Stimulated activated CD8-positive, alpha-beta memory T cell treated with anti-CD3 and anti-CD28 coated beads, Interleukin-4, amount 100 ng/mL, for 24 hours (primary cell): ENCODE results near the gene NUDT12.

Experiments
- DNase-seq: peaks from one replicate; pipeline ENCODE4 v3.0.0-alpha.2; 2020; ENCODE audit warnings: low read depth

NUDT12 gene

GRCh38 chr5:103562453-103563157 is at the start of gene NUDT12:
NUDT12 (minus strand) TSS chr5:103562789; CDS start chr5:103560248, 2,541 bp downstream.
- peak; percentile 40 for DNase-seq

DNA sequence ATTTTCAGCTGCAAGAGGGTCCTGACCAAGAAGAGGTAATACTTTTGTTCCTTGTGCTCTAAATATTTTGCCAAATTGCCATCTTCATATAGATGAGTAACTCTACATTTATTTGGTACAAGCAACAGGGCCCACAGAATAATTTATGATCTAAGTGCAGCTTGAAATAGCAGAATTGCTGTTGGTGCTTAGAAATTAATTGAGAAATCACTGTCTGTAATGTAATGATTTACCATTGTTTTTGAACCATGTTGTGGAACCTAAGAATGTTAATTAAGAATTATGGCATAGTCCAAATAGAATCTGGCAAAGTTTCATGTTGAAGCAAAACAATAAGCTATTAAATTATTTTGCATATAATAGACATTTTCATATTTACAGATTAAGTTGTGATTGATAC is 44.8 kb upstream of the NUDT12 start:
- DNase-seq = no peak

DNA sequence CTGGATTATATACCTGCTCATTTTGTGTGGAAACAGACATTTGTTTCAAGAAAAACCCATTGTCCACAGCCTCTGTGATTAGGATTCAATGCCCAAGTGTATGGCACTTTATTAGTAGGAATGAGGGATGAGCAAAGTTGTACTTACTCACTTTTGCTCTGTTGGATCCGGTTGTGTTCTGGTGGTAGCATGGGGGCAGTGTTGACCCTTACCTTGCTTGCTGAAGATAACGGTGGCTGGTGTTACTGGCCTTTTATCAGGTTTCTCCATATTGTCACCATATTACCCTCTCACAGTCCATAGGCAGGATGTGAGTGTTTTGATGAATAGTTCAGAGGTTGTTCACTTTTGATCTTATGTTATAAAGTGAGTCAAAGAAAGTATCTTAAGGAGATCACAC is 42.7 kb upstream of the NUDT12 start:
- DNase-seq = no peak

GRCh38 chr5:103602438-103602837 is 39.8 kb upstream of the NUDT12 start:
- no peak for DNase-seq

- no peak for DNase-seq
These were observed 38.7 kb upstream of the NUDT12 start for GRCh38 chr5:103601314-103601713.

GRCh38 chr5:103600086-103600485 is 37.5 kb upstream of the NUDT12 start:
- no peak for DNase-seq

DNA sequence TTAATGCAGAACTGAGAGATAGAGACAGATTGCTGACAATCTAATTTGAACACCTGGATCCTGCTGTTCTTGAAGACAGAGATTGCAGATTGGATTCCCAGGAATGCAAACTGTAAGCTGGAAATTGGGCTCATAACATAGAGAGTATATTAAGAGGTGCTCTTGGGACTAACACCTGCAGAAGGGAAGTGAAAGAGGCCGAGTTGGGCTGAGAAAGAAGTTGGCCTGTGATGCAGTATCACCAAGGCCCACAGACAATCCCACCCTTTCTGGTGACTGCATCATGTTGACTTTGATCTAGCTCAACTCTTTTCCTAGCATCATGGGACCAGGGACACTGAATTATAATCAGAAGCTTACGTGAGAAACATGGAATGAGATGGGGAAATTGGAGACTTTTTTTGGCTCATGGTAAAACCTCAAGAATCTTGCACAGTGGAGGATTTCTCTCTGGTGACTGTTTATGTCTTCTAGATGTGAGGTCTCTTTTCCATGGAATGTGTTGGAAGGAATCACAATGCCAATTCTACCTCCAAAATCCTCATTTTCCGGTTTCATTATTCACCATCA is 36.5 kb upstream of the NUDT12 start:
- no peak for DNase-seq

- DNase-seq = no peak
These were observed 27.6 kb upstream of the NUDT12 start for GRCh38 chr5:103590221-103590620.

- no peak for DNase-seq
These were observed 27.2 kb upstream of the NUDT12 start for GRCh38 chr5:103589776-103590175.

GRCh38 chr5:103589357-103589756 is 26.8 kb upstream of the NUDT12 start:
- no peak for DNase-seq

GRCh38 chr5:103587185-103587748 is 24.7 kb upstream of the NUDT12 start:
- DNase-seq = no peak

DNA sequence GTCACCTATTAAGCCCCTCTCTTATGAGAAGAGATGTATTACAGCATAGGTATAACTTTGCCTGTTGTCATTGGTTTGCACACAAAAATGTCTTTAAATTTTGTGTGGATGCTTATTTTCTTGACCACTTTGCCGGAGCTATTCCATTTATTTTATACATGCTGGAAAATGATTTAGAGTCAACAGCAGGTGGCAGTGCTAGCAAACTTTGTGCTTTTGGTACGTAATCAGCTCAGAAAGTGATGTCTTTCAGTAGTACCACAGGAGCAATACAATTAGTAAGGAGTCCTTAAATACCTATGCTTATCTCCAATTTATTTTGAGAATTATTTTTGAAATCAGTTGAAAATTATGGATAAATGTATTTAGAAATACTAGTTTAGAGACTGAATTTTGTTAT is 19.8 kb upstream of the NUDT12 start:
- no peak for DNase-seq

DNA sequence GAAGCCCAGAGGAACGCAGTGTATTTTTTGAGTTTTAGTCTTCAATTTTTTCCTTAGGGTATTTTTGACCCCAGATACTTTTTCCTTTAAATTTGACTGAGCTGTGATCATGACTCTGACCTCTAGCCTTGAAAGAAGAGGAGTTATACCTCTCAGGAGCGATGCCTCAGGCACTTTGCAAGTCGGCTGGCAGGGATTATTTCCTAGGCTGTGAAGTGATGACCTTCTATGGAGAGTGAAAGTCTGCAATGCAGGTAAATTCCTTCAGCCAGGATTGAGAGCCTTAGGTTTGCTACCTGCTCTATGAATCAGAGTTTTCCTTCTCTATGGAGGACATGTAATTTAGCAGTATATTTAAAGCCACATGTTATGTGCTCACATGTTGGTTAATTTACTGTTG is 10.8 kb upstream of the NUDT12 start:
- DNase-seq = no peak

DNA sequence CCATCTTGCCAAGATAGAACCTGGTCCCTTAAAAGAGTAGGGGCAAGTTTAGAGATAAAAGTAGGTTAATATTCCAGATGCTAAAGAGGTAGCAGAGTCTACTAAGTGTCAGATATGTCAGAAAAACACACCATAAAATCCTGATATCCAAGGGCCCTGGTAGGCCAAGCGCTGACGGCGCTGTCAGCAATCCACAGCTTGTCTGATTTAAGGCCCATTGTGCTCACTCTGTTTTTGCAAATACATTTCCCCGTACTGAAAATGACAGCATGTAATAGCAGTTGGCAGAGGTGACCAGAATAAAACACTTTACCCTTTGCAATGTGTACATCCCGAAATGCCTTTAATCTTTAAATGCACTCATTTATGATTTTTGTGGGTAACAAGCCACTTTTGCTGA is 9.9 kb upstream of the NUDT12 start:
- DNase-seq = no peak

DNA sequence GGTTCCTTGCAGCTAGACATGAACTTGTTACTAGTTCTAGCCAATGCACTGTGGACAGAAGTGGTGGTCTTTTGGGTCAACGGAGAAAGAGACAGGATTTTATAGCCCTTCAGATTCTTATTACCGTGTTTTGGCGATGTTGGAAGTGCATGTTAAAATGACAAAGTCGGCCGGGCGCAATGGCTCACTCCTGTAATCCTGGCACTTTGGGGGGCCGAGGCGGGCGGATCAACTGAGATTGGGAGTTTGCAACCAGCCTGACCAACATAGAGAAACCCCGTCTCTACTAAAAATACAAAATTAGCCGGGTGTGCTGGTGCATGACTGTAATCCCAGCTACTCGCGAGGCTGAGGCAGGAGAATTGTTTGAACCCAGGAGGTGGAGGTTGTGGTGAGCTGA is 9.1 kb upstream of the NUDT12 start:
- DNase-seq = no peak

DNA sequence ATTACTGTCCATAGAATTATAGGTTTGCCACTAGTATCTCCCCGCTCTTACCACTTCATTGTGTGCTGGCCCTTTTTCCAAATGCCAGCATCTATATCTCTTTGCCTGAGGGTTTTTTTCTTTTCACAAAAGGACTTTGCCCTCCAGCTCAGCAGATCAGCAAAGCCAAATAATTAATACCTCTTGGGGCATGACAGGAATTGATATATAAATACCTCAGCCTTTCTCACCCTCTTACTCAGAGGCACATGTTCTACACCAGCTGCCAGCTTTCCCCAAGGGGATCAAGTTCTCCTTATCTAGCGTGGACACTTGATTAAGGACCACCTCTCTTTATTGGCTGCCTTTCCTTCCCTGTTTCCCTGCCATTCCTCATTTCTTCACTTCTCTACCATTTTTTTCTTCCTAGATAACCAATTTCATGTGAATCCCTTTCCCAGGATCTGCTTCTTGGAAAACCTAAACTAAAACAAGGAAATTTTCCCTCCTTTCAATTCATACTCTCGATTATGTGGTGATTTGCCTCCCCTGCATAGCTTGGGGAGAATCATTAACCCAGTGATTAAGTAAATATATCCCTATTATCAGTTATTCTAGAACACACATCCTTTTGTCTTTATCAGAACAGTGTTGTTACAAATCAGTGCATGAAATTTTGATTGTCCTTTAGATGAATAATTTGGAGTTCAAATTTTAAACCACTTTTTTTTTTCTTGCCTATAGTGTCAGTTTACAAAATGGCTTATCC is 6.9 kb upstream of the NUDT12 start:
- DNase-seq = no peak

- DNase-seq = no peak
These were observed 3.1 kb upstream of the NUDT12 start for GRCh38 chr5:103565719-103566118.

- DNase-seq = no peak
These were observed 720 bp downstream of the NUDT12 start for GRCh38 chr5:103561685-103562452.

DNA sequence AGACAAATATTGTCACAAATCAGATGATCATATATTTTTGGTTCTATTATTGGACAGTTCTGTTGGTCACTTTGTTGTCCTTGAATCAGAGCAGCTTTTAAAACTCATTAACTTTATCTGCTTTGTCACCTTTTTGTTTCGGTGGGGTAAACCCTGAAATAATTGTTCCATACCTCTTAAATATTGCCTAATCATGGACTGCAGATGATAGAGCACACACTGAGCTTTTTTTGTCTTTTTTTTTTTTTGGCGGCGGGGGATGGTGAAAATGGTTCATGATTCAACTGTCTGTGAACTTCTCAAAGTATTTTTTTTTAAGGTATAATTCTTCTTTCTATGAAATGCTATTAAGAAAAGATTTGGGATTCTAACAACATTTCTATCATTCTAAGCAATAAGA is 1.8 kb downstream of the NUDT12 start:
- DNase-seq = no peak

GRCh38 chr5:103546858-103547257 is 15.7 kb downstream of the NUDT12 start:
- no peak for DNase-seq

DNA sequence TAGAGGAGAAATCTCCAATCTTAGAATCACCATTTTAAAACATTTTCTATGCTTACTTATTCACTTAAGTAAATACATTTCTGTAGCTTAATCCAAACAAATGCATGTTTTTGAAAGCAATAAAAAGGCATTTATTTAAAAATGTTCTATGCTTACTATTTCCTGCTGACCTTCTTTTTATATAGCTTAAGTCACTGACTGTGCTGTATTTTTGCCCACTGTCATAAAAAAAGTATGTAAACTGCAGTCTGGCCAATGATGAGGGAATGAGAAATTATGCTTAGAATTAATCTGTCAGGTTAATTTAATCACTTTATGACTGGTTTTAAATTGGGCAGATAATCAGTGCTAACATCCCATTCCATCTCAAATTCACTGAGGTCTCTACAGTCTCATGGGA is 20.1 kb downstream of the NUDT12 start:
- DNase-seq = no peak

- DNase-seq = no peak
These were observed 21.0 kb downstream of the NUDT12 start for GRCh38 chr5:103541569-103541968.
